ENCODE results near the gene ISLR.

GRCh38 chr15:74128785-74129585 lies 44.5 kb upstream of the ISLR start:
- no peak for TF ChIP-seq CTCF (conservative IDR thresholded peaks at IDR 0.05; ENCODE audit: low read depth, low read length)
- no peak for TF ChIP-seq MAZ (IDR thresholded peaks at IDR 0.05; ENCODE audit: borderline replicate concordance, low read depth, low read length)
- no peak for TF ChIP-seq MAFK (IDR thresholded peaks at IDR 0.05; ENCODE audit: low read depth, low read length)
- TF ChIP-seq POLR2A (IDR thresholded peaks at IDR 0.05; ENCODE audit: low read depth, low read length) = no peak
